Gastrocnemius medialis (tissue), 4 donors: ENCODE data around the gene ROBO2.

Source experiments
- POLR2A ChIP-seq, 2 donors: fragments of 450-650 bp; IDR thresholded peaks; one replicate each; pipeline ENCODE4 v1.6.1; 2017; ENCODE audit warnings: antibody characterized with exemption in 2 of 2, mild to moderate bottlenecking in 2 of 2, moderate library complexity in 2 of 2
- TF ChIP-seq, protein P1 (sequence below), 5 experiments: fragments of 450-650 bp in 3 of 5; fragments of 200-600 bp in 2 of 5; sonication (generic) in 2 of 5; IDR thresholded peaks in 4 of 5; conservative IDR thresholded peaks in 1 of 5; 1 replicate in 4 of 5; 2 replicates in 1 of 5; pipeline ENCODE4 v1.5.1; 2016 to 2019; ENCODE audit warnings: antibody characterized with exemption in 5 of 5, mild to moderate bottlenecking in 3 of 5, moderate library complexity in 3 of 5

DNA sequence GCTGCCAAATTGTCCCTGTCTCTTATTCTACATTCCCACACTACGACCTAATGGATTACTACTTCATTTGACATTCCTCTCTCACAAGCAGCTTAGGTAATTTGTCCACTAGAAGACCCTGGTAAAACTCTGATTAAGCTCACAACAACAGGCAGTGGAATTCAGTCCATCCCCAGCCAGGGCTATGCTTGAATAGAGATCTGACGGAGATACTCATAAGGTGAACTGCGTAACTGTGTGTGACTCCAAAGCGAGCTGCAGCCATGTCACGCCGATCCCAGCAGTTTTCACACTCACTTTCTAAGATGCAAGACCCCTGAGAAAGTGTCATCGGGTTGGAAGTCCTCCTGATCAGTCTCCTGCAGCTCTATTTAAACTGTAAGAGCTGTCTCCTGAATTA is 25.7 kb upstream of the ROBO2 start:
- no peak for TF ChIP-seq POLR2A (IDR thresholded peaks at IDR 0.05)
- TF ChIP-seq, protein P1, sequence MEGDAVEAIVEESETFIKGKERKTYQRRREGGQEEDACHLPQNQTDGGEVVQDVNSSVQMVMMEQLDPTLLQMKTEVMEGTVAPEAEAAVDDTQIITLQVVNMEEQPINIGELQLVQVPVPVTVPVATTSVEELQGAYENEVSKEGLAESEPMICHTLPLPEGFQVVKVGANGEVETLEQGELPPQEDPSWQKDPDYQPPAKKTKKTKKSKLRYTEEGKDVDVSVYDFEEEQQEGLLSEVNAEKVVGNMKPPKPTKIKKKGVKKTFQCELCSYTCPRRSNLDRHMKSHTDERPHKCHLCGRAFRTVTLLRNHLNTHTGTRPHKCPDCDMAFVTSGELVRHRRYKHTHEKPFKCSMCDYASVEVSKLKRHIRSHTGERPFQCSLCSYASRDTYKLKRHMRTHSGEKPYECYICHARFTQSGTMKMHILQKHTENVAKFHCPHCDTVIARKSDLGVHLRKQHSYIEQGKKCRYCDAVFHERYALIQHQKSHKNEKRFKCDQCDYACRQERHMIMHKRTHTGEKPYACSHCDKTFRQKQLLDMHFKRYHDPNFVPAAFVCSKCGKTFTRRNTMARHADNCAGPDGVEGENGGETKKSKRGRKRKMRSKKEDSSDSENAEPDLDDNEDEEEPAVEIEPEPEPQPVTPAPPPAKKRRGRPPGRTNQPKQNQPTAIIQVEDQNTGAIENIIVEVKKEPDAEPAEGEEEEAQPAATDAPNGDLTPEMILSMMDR (IDR thresholded peaks at IDR 0.05 in 4 of 5, conservative IDR thresholded peaks at IDR 0.05 in 1 of 5) = no peak
